Mammary epithelial cell (primary cell): ENCODE measurements around the gene ADARB2.

Source experiments
- CTCF ChIP-seq, 2 donors: IDR thresholded peaks in 1 of 2; conservative IDR thresholded peaks in 1 of 2; 2 replicates each; pipeline ENCODE4 v1.5.1; 2011 to 2012; ENCODE audit warnings: inconsistent platforms in 2 of 2, low read length in 2 of 2, mild to moderate bottlenecking in 2 of 2, control low read depth in 1 of 2, low read depth in 1 of 2; ENCODE audit not compliant: insufficient read depth in 1 of 2; ENCODE audit errors: extremely low read depth in 1 of 2
- EZH2 ChIP-seq: IDR thresholded peaks from 2 replicates; pipeline ENCODE4 v1.6.1; 2012; ENCODE audit warnings: low read length, inconsistent platforms, borderline replicate concordance

- TF ChIP-seq CTCF (conservative IDR thresholded peaks at IDR 0.05 in 1 of 2, IDR thresholded peaks at IDR 0.05 in 1 of 2; ENCODE audit: extremely low read depth in 1 of 2, insufficient read depth in 1 of 2, low read depth in 1 of 2, low read length in 2 of 2) (no peak), EZH2 (no peak)
Observed at GRCh38 chr10:1316809-1317143, 420.5 kb downstream of the ADARB2 start.
